GM21576 (cell line): Measurements from ENCODE around the gene ACR.
"Not testable (repeated sequence)": the region's sequence is repeated elsewhere in the genome, so short reads cannot be mapped to it uniquely, and the experiment has no call there.

Source experiments
- ATAC-seq: cut with Tn5 transposase; IDR thresholded peaks from one replicate; pipeline ENCODE4 v1.9.1; 2021; ENCODE audit warnings: mild to moderate bottlenecking, moderate library complexity; ENCODE audit not compliant: unreplicated experiment

The ACR gene

DNA sequence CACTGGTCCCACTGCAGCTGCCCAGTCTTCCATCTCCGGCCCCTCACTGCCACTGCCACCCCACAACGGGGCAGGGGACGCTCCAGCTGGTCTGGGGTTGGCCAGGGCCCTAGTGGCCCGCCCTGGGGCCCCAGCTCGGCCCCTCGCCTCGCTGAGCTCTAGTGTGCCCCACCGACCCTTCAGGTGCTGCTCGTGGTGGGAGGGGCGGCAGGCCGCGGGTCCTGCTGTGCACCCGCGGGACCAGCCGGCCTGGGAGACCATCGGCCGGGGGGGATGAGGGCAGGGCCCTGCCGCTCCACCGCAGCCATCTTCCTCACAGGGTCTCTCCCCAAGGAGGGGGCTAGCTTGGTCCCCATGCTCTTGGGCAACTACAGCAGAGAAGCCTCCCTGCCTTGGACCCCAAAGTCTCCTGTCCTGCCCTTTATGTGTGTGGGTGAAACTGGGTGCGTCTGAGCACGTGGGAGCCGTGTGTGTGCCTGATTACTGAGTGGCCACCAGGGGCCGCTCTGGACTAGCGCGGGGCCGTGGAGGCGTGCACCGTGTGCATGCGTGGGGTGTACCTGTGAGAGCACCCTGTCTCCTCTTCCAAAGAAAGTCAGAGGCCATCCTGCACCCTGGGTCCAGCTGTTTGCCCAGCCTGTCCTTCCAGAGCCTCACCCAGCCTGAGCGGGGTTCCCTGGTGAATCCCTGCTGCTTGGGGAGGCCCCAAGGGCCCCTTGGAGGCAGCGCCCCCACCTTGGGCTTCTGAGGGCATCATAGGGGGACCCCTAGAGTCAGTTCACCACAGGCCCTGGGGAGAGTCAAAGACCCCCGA lies 6.0 kb upstream of the ACR start:
- ATAC-seq = no peak

DNA sequence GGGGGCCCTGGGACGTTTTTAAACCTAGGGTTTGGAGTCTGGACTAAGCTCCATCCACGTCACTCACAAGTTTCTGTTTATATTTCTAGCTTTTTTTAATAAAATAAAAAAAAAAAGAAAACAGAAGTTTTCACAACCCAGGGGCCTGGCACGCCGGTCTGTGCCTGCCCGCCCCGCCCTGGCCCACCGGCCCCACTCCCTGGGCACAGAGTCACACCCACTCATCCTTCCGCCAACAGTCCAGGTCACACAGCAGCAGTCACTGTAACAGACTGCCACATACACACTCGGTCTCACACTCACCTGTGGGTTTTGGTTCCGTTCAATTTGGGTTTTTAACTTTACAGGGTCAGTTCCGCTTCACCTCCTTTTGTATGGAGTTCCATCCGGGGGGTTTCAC lies 5.3 kb upstream of the ACR start:
- ATAC-seq = no peak

DNA sequence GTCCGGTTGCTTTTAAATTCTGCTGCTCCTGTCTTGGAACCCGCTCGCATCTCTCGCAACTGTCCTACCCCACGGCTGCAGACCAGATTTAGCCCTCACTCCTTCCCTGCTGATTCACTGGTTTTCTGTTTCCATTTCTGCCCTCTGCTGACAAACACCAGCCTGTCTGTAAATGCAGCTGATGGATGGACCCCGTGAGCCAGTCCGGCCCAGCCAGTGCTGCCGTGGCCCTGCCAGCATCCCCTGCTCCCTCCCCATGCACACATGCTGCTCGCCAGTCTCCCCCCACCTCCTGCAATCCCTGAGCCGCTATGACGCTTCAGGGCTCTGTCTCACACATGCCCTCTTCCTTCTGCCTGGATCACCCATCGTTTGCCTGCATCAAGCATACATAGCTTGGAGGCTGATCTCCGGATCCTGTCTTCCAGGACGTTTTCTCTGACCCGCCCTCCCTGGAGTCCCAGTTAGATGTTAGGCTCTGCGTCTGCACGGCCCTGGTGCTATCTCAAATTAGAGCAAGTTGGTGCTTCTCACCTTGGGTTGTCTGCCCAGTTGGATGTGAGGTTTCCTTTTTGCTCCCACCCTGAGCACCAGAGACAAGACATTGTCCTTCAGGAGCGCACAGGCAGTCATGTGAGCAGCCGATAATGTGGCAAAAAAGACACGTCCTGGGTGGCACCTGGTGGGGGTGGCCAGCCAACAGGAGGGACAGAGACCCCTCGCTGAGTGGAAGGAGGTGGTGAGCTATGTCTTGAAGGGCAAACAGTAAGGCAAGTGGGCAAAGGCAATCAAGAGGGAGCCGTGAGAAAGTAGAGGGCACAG lies 4.3 kb upstream of the ACR start:
- no peak for ATAC-seq

GRCh38 chr22:50734343-50734771 lies 3.6 kb upstream of the ACR start:
- ATAC-seq = no peak

DNA sequence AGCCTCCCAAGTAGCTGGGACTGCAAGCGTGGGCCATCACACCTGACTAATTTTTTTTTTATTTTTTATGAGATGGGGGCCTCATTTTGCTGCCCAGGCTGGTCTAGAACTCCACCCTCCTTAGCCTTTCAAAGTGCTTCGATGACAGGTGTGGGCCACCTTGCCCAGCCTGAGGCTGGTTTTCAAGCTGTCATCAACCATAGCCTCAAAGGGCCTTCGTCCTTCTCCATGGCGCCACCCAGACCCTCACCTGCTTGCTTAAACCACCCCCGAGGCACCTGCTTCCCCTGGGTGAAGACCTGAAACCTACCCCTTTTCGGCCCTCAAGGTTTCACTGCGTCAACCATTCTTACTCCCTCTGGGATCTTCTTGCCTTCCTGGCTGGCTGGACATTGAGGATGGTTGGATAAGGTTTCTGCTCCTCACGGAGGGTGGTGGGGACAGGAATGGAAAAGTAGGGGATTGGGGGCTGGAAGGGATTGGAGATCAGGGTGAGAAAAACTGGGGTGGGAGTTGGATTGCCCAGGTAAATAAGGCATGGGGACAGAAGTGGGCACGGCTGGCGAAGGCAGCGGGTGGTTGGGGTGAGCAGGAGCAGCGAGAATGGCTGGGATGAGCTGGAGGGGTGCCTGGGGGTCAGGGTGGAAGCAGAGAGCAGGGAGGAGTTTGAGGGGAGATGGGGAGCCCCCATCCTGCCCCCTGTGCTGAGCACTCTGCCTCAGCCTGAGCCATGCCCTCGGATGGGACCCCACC lies 2.8 kb upstream of the ACR start:
- ATAC-seq = no peak

- ATAC-seq = no peak
Observed at GRCh38 chr22:50735739-50736030, 2.3 kb upstream of the ACR start.

DNA sequence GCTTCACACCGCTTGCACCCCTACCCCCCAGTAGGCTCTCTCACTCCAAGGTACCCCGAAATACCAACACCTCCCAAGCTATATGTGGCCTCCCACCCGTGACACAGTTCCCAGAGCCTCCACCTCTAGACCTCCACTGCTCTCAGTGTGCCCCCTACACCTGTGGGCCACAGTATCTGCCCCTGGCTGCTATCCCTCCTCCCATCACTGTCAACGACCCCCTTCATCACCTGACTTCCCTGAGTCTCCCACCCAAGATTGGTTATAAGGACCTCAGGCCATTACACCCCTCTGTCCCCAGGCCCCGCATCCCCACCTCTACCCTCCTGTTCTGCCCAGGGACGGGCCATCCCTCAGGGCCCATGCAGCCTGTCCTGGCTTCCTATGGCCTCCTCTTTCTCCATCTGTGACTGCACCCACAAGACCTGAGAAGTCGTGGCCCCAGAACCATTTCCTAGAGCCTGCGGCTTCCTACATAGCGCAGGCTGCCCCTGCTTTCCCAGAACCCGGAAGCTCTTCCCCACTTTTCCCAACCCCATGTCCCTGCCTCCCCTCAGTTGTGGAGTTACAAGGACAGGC lies 734 bp downstream of the ACR start:
- ATAC-seq = no peak

DNA sequence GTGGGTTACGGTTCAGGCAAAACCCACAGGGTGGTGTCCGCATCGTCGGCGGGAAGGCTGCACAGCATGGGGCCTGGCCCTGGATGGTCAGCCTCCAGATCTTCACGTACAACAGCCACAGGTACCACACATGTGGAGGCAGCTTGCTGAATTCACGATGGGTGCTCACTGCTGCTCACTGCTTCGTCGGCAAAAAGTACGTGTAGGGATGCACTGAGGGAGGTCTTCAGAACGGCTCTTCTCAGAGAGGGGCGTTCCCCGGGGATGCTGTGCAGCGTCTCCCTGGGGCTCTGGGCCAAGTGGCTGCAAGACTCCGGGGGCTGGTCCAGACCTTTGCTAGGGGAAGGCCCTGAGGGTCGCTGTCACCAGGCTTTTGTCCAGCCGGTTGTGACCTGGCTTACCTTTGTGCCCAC lies 1.3 kb downstream of the ACR start:
- ATAC-seq = no peak

DNA sequence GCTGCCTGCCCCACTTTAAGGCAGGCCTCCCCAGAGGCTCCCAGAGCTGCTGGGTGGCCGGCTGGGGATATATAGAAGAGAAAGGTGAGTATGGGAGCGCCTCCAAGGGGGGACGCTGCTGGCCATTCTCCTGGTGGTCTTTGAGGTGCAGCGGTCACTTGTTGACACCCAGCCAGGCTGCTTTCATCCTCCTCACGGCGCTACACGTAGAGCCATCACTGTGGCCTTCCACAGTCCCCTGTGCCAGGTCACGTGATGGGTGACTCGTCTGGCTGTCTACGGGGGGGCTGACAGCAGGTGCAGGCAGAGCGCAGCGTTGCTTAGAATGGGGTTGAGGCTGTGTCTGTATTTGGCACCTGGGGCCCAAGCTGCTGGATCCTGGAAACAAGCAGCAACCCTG lies 1.9 kb downstream of the ACR start:
- ATAC-seq = no peak

DNA sequence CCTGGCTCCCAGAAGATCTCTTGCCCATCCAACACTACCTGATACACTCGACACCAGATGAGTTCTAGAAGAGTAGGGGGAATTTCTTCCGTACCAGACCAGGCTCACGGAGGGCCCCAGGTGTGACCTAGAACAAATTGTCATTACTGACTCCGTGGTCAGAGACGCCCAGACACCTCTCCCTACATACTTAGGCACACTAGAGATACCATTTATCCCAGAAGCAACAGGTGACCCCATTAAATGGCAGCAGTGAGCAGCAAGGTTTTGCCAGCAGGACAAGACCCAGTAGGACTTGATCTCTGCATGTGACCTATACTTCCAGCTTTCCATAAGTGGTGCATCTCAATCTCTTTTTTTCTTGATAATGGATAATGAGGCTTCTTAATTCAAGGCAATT lies 2.7 kb downstream of the ACR start:
- ATAC-seq = not testable (repeated sequence)

DNA sequence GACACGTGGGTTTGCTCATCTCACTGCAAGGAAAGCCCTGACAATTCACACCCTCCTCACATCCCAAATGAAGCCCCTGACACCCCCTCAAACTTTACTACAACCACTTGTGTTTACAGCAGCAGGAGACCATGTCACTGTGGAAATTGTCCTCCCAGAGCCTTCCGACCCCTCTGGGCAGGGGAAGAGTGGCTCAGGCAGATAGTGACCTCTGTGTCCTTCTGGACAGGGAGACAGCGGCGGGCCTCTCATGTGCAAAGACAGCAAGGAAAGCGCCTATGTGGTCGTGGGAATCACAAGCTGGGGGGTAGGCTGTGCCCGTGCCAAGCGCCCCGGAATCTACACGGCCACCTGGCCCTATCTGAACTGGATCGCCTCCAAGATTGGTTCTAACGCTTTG lies 6.4 kb downstream of the ACR start:
- not testable (repeated sequence) for ATAC-seq

DNA sequence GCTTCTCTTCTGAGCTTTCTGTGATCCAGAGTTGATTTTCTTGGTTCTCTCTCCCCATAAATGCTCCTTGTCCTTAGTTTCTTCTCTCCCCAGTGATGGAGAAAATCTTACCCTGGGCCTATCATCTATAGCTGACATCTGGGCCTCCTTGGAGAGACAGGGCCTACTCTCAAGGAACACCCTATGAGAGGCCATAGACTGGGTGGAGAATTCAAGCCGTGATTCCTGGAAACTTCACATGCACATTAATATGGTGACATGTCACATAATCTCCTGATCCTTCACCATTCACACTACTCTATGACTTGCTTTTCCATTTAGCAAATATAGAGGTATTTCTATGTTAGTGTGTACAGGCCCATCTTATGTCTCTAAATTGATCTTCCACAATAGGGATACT lies 9.5 kb downstream of the ACR start:
- not testable (repeated sequence) for ATAC-seq

DNA sequence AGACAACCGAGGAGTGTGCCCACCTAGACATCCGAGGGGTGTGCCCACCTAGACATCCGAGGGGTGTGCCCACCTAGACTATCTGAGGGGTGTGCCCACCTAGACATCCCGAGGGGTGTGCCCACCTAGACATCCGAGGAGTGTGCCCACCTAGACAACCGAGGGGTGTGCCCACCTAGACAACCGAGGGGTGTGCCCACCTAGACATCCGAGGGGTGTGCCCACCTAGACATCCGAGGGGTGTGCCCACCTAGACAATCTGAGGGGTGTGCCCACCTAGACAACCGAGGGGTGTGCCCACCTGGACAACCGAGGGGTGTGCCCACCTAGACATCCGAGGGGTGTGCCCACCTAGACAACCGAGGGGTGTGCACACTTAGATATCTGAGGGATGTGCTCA lies 10.6 kb downstream of the ACR start:
- not testable (repeated sequence) for ATAC-seq

GRCh38 chr22:50749302-50750074 lies 11.5 kb downstream of the ACR start:
- not testable (repeated sequence) for ATAC-seq

- not testable (repeated sequence) for ATAC-seq
Observed at GRCh38 chr22:50755251-50755650, 17.2 kb downstream of the ACR start.

GRCh38 chr22:50756406-50756805 lies 18.4 kb downstream of the ACR start:
- ATAC-seq = not testable (repeated sequence)

DNA sequence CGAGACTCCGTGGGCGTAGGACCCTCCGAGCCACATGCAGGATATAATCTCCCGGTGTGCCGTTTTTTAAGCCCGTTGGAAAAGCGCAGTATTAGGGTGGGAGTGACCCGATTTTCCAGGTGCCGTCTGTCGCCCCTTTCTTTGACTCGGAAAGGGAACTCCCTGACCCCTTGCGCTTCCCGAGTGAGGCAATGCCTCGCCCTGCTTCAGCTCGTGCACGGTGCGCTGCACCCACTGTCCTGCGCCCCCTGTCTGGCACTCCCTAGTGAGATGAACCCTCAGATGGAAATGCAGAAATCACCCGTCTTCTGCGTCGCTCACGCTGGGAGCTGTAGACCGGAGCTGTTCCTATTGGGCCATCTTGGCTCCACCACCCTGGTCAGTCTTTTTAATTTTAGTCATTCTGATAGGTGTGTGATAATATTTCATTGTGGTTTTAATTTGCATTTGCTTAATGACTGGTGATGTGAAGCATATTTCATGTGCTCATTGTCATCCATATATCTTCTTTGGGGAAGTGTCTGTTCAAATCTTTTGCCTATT lies 19.0 kb downstream of the ACR start:
- ATAC-seq = not testable (repeated sequence)

DNA sequence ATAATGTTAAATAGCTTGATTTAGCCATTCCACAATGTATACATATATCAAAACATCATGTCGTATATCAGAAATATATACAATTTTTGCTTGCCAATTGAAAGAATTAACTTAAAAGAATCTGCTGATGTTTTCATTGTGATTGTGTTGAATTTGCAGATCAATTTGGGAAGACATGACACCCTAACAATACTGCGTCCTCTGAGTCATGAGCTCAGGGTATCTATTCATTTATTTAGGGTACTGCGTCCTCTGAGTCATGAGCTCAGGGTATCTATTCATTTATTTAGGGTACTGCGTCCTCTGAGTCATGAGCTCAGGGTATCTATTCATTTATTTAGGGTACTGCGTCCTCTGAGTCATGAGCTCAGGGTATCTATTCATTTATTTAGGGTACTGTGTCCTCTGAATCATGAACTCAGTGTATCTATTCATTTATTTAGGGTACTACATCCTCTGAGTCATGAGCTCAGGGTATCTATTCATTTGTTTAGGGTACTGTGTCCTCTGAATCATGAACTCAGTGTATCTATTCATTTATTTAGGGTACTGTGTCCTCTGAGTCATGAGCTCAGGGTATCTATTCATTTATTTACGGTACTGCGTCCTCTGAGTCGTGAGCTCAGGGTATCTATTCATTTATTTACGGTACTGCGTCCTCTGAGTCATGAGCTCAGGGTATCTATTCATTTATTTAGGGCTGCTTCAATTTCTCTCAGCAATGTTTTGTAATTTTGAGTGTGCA lies 21.8 kb downstream of the ACR start:
- not testable (repeated sequence) for ATAC-seq

DNA sequence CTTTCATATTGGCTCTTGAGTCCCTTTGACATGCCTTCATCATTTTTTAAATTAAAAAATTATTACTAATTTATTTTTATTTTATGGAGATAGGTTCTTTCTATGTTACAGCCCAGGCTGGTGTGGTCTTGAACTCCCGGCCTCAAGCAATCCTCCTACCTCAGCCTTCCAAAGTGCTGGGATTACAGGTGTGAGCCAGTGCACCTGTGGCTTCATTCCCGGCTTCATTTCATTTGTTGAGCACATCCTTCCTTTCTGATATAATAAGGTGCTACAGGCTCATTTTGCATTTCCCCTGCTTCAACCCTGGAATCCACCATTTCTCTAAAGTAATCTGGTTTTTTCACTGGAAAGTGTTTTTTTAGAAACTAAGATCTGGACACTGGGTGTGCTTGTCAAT lies 23.8 kb downstream of the ACR start:
- ATAC-seq = not testable (repeated sequence)
